ENCODE data around the gene SDF4.

DNA sequence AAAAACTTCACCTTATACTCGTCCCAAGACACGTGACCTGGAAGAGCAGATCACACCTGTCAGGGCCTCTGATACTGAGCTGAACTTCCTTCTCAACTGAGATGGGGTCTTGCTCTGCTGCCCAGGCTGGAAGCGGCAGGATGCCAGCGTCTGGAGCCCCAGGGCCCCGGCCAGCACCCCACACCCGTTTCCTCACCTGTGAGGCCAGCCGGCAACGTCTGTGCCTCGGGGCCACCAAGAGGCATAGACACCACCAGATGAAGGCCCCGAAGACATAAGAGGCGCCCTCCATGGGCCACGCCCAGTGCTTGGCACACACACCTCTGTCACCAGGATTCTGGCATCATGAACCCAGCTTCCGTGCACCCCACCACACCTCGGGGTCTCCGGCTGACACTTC, 8.5 kb downstream of the SDF4 start:
- TF ChIP-seq CTCF (IDR thresholded peaks at IDR 0.05) = no peak
- TF ChIP-seq POLR2A (IDR thresholded peaks at IDR 0.05) = no peak

Data from heart left ventricle (tissue), 13 donors.